NCI-H774 (cell line): ENCODE results near the gene SLC2A13.
"Not testable (repeated sequence)": the region's sequence is repeated elsewhere in the genome, so short reads cannot be mapped to it uniquely, and the experiment has no call there.

ENCODE experiments used
- DNase-seq: peaks from one replicate; lab custom pipeline; 2025; lab: John Stamatoyannopoulos, UW

The SLC2A13 gene

GRCh38 chr12:39807043-39807442 is 298.8 kb downstream of the SLC2A13 start:
- DNase-seq, result no peak

- peak; percentile 34 for DNase-seq
Measured at GRCh38 chr12:39805651-39806050, 300.2 kb downstream of the SLC2A13 start.

GRCh38 chr12:39804898-39805297 is 301.0 kb downstream of the SLC2A13 start:
- no peak for DNase-seq

GRCh38 chr12:39804479-39804878 is 301.4 kb downstream of the SLC2A13 start:
- no peak for DNase-seq

GRCh38 chr12:39803151-39803550 is 302.7 kb downstream of the SLC2A13 start:
- no peak for DNase-seq

GRCh38 chr12:39798977-39799376 is 306.9 kb downstream of the SLC2A13 start:
- no peak for DNase-seq

GRCh38 chr12:39798429-39798828 is 307.5 kb downstream of the SLC2A13 start:
- no peak for DNase-seq

- no peak for DNase-seq
Measured at GRCh38 chr12:39795481-39795880, 310.4 kb downstream of the SLC2A13 start.

GRCh38 chr12:39792938-39793337 is 312.9 kb downstream of the SLC2A13 start:
- no peak for DNase-seq

- no peak for DNase-seq
Measured at GRCh38 chr12:39788239-39788638, 317.6 kb downstream of the SLC2A13 start.

- DNase-seq, result not testable (repeated sequence)
Measured at GRCh38 chr12:39785814-39786213, 320.1 kb downstream of the SLC2A13 start.

- DNase-seq, result no peak
Measured at GRCh38 chr12:39782026-39782545, 323.8 kb downstream of the SLC2A13 start.

GRCh38 chr12:39780913-39781446 is 324.9 kb downstream of the SLC2A13 start:
- peak; percentile 58 for DNase-seq

- DNase-seq, result peak; percentile 58
Measured at GRCh38 chr12:39780411-39780912, 325.4 kb downstream of the SLC2A13 start.

GRCh38 chr12:39779768-39780340 is 326.0 kb downstream of the SLC2A13 start:
- no peak for DNase-seq

GRCh38 chr12:39777465-39777864 is 328.4 kb downstream of the SLC2A13 start:
- no peak for DNase-seq

- no peak for DNase-seq
Measured at GRCh38 chr12:39773266-39773665, 332.6 kb downstream of the SLC2A13 start.

GRCh38 chr12:39772821-39773259 is 333.0 kb downstream of the SLC2A13 start:
- no peak for DNase-seq

- DNase-seq, result no peak
Measured at GRCh38 chr12:39771456-39771855, 334.4 kb downstream of the SLC2A13 start.

GRCh38 chr12:39764944-39765560 is 340.8 kb downstream of the SLC2A13 start:
- peak; percentile 35 for DNase-seq

- no peak for DNase-seq
Measured at GRCh38 chr12:39763890-39764169, 342.1 kb downstream of the SLC2A13 start.

GRCh38 chr12:39763071-39763889 is 342.6 kb downstream of the SLC2A13 start:
- DNase-seq, result no peak

GRCh38 chr12:39755478-39755877 is 350.4 kb downstream of the SLC2A13 start:
- DNase-seq, result no peak
